IPS-15b (cell line): ENCODE measurements around the gene ABCC10.
"Not testable (repeated sequence)": the region's sequence is repeated elsewhere in the genome, so short reads cannot be mapped to it uniquely, and the experiment has no call there.

Experiments used
- H3K27me3 ChIP-seq: one replicate; pipeline ENCODE4 v1.6.1; 2013; ENCODE audit warnings: low read length; ENCODE audit not compliant: control insufficient read depth, insufficient read depth
- H3K36me3 ChIP-seq: one replicate; pipeline ENCODE4 v1.6.1; 2013; ENCODE audit warnings: low read length; ENCODE audit not compliant: control insufficient read depth, insufficient read depth
- H3K4me1 ChIP-seq: one replicate; pipeline ENCODE4 v1.6.1; 2013; ENCODE audit warnings: mild to moderate bottlenecking, low read length; ENCODE audit not compliant: control insufficient read depth, insufficient read depth
- H3K4me3 ChIP-seq: one replicate; pipeline ENCODE4 v1.5.1; 2013; ENCODE audit warnings: low read depth, low read length
- H3K9ac ChIP-seq: one replicate; pipeline ENCODE4 v1.6.1; 2013; ENCODE audit warnings: low read depth, mild to moderate bottlenecking, low read length
- H3K9me3 ChIP-seq: one replicate; pipeline ENCODE4 v1.6.1; 2013; ENCODE audit warnings: mild to moderate bottlenecking, low read length; ENCODE audit not compliant: control insufficient read depth, insufficient read depth

Gene ABCC10

GRCh38 chr6:43427406-43428111, at the start of gene ABCC10:
Gene ABCC10 (plus strand): TSS chr6:43427541. CDS start chr6:43427979, 438 bp downstream.
- peak within 1 kb of the TSS; percentile 97 for H3K4me3 ChIP-seq
- peaks cover 7% of the 10 kb centered on the region for H3K36me3 ChIP-seq
- no peaks in the 10 kb centered on the region for H3K27me3 ChIP-seq
- H3K9me3 ChIP-seq = no peaks in the 10 kb centered on the region
- peak within 1 kb of the TSS; percentile 91 for H3K9ac ChIP-seq
- no peaks in the 10 kb centered on the region for H3K4me1 ChIP-seq

GRCh38 chr6:43377710-43378229, 49.6 kb upstream of the ABCC10 start:
- H3K4me1 ChIP-seq = no peaks in the 10 kb centered on the region
- H3K36me3 ChIP-seq = no peaks in the 10 kb centered on the region
- H3K9ac ChIP-seq = no peak overlapping the region
- H3K27me3 ChIP-seq = no peaks in the 10 kb centered on the region
- H3K9me3 ChIP-seq = no peaks in the 10 kb centered on the region
- H3K4me3 ChIP-seq = no peak overlapping the region

GRCh38 chr6:43378631-43379030, 48.7 kb upstream of the ABCC10 start:
- no peaks in the 10 kb centered on the region for H3K4me1 ChIP-seq
- H3K9me3 ChIP-seq = no peaks in the 10 kb centered on the region
- no peak overlapping the region for H3K9ac ChIP-seq
- H3K27me3 ChIP-seq = no peaks in the 10 kb centered on the region
- H3K36me3 ChIP-seq = no peaks in the 10 kb centered on the region
- H3K4me3 ChIP-seq = no peak overlapping the region

- not testable (repeated sequence) for H3K4me1 ChIP-seq, H3K4me3 ChIP-seq, H3K9me3 ChIP-seq, H3K36me3 ChIP-seq, H3K27me3 ChIP-seq, H3K9ac ChIP-seq
Observed at GRCh38 chr6:43380858-43381257, 46.5 kb upstream of the ABCC10 start.

- Histone ChIP-seq H3K4me1 (no peaks in the 10 kb centered on the region), H3K36me3 (no peaks in the 10 kb centered on the region), H3K4me3 (no peak overlapping the region), H3K9ac (no peak overlapping the region), H3K9me3 (no peaks in the 10 kb centered on the region), H3K27me3 (peaks cover 3% of the 10 kb centered on the region)
Observed at GRCh38 chr6:43383021-43383667, 44.2 kb upstream of the ABCC10 start.

GRCh38 chr6:43386492-43386891, 40.8 kb upstream of the ABCC10 start:
- H3K4me1 ChIP-seq = no peaks in the 10 kb centered on the region
- H3K4me3 ChIP-seq = no peak overlapping the region
- no peak overlapping the region for H3K9ac ChIP-seq
- no peaks in the 10 kb centered on the region for H3K36me3 ChIP-seq
- H3K27me3 ChIP-seq = peaks cover 3% of the 10 kb centered on the region
- H3K9me3 ChIP-seq = no peaks in the 10 kb centered on the region

GRCh38 chr6:43389730-43390295, 37.5 kb upstream of the ABCC10 start:
- no peaks in the 10 kb centered on the region for H3K4me1 ChIP-seq
- no peak overlapping the region for H3K4me3 ChIP-seq
- no peaks in the 10 kb centered on the region for H3K36me3 ChIP-seq
- no peaks in the 10 kb centered on the region for H3K9me3 ChIP-seq
- H3K27me3 ChIP-seq = peaks cover 3% of the 10 kb centered on the region
- H3K9ac ChIP-seq = no peak overlapping the region

GRCh38 chr6:43390753-43391439, 36.4 kb upstream of the ABCC10 start:
- not testable (repeated sequence) for H3K4me1 ChIP-seq, H3K36me3 ChIP-seq, H3K4me3 ChIP-seq, H3K9ac ChIP-seq, H3K27me3 ChIP-seq, H3K9me3 ChIP-seq

GRCh38 chr6:43391440-43392031, 35.8 kb upstream of the ABCC10 start:
- H3K27me3 ChIP-seq = peaks cover 2% of the 10 kb centered on the region

GRCh38 chr6:43393133-43393532, 34.2 kb upstream of the ABCC10 start:
- H3K9me3 ChIP-seq, H3K4me3 ChIP-seq, H3K27me3 ChIP-seq, H3K9ac ChIP-seq, H3K36me3 ChIP-seq, H3K4me1 ChIP-seq: not testable (repeated sequence)

More at GRCh38 chr6:43391440-43392031, 35.8 kb upstream of the ABCC10 start:
- H3K9ac ChIP-seq = no peak overlapping the region
- no peak overlapping the region for H3K4me3 ChIP-seq
- H3K9me3 ChIP-seq = no peaks in the 10 kb centered on the region
- no peaks in the 10 kb centered on the region for H3K36me3 ChIP-seq
- no peaks in the 10 kb centered on the region for H3K4me1 ChIP-seq

GRCh38 chr6:43393602-43394001, 33.7 kb upstream of the ABCC10 start:
- peaks cover 2% of the 10 kb centered on the region for H3K27me3 ChIP-seq
- H3K4me1 ChIP-seq = no peaks in the 10 kb centered on the region
- H3K9ac ChIP-seq = no peak overlapping the region
- no peaks in the 10 kb centered on the region for H3K36me3 ChIP-seq
- H3K9me3 ChIP-seq = no peaks in the 10 kb centered on the region
- H3K4me3 ChIP-seq = no peak overlapping the region
